Bone marrow (tissue), 2 donors: ENCODE results near the gene LRRTM3.

Source experiments
- DNase-seq, 2 donors: peaks; one replicate each; lab custom pipeline; 2025; lab: John Stamatoyannopoulos, UW

Gene LRRTM3

DNA sequence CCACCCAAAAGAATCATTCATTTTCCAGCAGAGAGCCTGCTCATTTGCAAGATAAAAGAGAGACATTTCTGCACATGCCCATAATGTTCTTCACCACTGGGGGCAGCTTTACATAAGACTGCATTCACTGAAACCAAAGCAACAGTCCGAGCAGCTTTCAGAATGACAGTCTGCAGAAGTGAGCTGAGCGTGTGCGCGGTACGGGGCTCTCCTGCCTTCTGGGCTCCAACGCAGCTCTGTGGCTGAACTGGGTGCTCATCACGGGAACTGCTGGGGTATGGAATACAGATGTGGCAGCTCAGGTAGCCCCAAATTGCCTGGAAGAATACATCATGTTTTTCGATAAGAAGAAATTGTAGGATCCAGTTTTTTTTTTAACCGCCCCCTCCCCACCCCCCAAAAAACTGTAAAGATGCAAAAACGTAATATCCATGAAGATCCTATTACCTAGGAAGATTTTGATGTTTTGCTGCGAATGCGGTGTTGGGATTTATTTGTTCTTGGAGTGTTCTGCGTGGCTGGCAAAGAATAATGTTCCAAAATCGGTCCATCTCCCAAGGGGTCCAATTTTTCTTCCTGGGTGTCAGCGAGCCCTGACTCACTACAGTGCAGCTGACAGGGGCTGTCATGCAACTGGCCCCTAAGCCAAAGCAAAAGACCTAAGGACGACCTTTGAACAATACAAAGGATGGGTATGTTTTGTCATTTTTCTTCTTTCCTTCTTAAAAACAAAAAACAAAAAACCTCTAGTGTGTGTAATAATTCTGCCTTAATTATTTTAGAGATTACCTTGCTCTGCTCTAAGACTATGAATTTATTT, at the start of gene LRRTM3:
LRRTM3 (plus strand) TSS at position 141 of the 820 bp plus-strand sequence.
- peak in 1 of 2 donors; percentile 30 for DNase-seq

- no peak for DNase-seq
These were observed 48.5 kb upstream of the LRRTM3 start for GRCh38 chr10:66877361-66877760.

DNA sequence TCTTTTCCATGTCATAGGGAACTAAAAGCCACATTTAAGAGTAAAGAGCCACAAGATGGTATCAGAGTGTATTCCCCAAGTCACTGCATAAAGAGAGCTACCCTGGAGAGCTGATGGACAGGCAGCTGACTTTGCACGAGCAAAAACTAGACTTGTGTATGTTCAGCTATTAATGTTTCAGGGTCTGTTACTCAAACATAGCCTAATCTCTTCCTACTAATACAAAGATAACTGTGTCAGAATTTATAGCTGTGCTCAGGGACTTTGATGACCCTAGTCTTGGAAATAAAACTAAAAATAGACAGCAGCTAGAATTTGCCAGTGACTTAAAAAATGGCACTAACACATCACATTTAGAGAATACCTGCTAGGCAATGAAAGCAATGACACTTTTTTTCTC, 45.5 kb upstream of the LRRTM3 start:
- DNase-seq: no peak

DNA sequence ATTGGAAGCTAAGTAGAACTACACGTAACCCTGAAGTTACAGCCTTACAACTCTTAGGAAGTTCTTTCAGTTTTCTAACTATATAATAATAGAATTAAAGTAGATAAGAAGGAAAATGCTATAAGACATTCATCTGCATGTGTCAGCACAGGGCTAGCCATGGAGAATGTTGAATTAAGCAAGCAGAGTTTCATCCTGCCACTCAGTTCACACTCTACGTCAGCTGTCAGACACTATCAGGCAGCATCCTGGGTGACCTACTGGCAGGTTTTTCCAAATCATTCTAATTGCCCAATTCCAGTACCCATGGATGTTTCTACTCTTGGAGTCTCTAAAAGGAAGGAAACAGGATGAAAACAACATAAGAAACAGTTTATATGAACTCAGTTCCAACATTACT, 45.0 kb upstream of the LRRTM3 start:
- DNase-seq: no peak

DNA sequence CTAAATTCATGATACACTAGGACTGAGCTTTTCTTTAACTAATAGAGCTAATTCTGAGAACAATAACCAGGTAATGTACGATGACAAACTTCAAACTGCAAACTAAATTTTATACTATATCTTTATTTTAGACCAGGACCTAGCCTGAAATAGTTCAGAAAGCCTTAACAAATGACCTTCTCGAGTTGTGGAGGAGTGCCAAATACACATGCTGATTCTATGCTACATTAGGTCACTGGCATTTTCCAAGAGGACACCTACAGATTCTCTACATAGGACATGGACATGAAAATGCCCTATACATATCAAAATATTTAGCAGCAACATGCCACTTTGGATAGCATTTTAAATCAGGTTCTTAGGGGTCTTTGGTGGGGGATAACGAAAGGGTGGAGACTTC, 44.0 kb upstream of the LRRTM3 start:
- no peak for DNase-seq

DNA sequence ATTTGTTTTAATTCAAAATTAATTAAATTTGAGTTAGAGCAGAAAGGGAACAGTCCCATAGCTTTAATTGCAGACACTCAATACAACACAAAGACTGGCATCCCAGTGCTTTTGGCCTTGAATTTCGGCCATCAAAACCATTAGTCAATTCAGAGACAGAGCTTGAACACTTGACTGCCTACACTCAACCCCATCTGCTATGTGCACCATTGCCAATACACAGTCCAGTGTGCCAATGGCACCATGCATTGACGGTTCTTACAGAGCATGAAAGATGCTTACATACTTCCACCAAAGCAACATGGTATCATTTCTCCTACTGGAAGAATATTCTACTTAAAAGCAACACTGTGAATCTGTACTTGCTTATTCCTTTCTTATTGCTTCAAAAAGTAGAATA, 43.6 kb upstream of the LRRTM3 start:
- no peak for DNase-seq

DNA sequence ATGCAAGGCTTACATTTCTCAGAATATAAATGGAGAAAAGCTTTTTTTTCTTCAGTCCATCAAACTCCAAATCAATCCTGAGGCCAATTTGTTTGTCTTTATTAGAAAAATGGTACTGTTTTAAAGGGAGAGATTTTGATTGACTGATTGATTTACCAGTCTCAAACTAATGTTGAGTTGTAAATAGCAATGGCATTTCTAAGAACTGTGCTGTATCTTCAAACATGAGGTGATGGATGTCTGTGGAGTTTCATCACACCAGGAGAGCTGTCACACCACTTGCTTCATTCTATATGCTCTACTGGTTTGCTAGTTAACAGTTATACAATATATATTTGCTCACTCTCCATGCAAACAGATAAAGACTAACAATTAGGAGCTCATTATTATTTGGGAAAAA, 39.0 kb upstream of the LRRTM3 start:
- no peak for DNase-seq

DNA sequence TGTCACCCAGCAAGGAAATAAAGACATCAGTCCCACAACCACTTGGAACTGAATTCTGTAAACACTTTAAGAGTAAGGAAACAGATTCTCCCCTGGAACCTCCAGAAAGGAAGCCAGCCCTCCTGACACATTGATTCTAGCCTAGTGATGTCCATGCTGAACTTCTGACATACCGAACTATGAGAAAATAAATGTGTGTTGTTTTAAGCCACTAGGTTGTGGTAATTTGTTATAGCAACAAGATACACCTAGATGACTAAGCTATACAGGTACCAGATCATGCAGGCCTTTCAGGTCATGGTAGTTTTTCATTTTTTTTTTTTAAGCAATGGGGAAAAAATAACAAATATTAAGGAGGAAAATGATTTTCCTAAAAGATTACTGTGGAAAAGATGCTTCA, 37.6 kb upstream of the LRRTM3 start:
- DNase-seq: no peak

- no peak for DNase-seq
These were observed 33.0 kb upstream of the LRRTM3 start for GRCh38 chr10:66892871-66893270.

- no peak for DNase-seq
These were observed 15.2 kb upstream of the LRRTM3 start for GRCh38 chr10:66910671-66911070.

DNA sequence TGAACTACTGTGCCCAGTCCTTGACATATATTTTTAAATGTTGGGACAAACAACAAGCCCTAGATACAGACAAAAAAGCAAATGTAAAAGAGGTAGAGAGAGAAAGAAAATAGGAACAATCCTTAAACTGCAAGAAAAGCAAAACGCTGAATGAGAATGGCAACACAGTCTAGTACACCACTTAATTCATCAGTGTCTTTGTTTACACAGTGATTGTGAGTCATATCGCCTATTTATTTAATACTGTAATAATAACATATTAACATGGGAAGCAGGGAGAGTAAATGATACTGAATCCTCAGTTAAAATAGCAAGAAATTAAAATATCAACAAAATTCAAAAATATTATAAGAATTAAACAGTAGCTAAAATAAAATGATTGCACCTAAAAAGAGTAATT, 9.8 kb upstream of the LRRTM3 start:
- DNase-seq: no peak

GRCh38 chr10:66917104-66917503, 8.7 kb upstream of the LRRTM3 start:
- DNase-seq: no peak

DNA sequence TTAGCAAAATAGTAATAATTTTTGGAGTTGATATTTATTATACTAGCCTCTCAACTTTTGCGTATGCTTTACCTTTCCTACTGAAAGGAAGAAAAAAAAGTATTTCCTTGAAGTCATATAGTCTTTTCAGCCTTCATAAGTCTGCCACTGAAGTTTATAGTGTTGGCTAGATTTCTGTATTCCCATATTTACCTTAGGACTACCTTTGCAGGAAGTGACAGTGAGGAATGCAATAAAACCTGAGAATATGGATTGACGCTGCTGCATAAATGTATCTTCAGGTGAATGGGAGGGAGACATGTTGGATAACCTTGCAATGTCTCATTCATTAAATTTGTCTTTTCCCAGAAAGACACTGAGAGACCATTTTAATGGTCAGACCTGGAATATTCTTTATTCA, 6.6 kb upstream of the LRRTM3 start:
- no peak for DNase-seq

DNA sequence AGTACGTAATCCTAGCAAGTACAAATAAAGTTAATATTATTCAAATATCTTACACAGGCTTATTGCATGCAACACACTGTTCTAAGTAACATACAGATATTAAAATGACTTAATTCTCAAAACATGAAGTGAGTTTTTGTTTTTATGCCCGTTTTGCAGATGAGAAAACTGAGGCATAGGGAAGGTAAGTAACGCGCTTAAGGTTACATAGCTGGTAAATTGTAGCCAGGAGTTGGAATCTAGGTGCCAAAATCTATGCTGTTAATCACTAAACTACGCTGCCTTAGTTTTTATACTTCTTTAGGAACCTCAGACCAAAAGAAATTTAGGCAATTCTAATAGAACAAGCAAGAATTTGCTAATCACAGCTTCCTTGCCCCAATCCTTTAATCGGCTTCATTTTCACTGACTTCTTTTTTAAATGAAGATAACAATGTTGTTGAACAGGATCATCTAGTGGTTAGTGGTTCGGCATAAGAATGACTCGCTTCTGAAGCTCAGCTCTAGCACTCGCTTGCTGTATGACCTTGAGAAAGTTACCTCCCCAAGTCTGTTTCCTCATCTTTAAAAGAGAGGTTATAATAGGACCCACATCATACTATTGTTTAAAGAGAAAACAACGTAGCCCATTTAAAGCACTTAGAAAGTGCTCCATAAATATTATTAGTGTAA, 1.0 kb upstream of the LRRTM3 start:
- DNase-seq: no peak

- no peak for DNase-seq
These were observed 463 bp upstream of the LRRTM3 start for GRCh38 chr10:66925373-66925772.

DNA sequence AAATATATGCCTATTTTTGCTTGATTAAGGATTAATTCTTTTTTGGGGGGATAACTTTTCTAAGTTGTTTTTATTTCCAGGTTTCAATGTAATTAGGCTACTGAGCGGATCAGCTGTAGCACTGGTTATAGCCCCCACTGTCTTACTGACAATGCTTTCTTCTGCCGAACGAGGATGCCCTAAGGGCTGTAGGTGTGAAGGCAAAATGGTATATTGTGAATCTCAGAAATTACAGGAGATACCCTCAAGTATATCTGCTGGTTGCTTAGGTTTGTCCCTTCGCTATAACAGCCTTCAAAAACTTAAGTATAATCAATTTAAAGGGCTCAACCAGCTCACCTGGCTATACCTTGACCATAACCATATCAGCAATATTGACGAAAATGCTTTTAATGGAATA, 1.0 kb downstream of the LRRTM3 start:
- DNase-seq: no peak

DNA sequence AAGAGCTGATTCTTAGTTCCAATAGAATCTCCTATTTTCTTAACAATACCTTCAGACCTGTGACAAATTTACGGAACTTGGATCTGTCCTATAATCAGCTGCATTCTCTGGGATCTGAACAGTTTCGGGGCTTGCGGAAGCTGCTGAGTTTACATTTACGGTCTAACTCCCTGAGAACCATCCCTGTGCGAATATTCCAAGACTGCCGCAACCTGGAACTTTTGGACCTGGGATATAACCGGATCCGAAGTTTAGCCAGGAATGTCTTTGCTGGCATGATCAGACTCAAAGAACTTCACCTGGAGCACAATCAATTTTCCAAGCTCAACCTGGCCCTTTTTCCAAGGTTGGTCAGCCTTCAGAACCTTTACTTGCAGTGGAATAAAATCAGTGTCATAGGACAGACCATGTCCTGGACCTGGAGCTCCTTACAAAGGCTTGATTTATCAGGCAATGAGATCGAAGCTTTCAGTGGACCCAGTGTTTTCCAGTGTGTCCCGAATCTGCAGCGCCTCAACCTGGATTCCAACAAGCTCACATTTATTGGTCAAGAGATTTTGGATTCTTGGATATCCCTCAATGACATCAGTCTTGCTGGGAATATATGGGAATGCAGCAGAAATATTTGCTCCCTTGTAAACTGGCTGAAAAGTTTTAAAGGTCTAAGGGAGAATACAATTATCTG, 1.6 kb downstream of the LRRTM3 start:
- DNase-seq: no peak

DNA sequence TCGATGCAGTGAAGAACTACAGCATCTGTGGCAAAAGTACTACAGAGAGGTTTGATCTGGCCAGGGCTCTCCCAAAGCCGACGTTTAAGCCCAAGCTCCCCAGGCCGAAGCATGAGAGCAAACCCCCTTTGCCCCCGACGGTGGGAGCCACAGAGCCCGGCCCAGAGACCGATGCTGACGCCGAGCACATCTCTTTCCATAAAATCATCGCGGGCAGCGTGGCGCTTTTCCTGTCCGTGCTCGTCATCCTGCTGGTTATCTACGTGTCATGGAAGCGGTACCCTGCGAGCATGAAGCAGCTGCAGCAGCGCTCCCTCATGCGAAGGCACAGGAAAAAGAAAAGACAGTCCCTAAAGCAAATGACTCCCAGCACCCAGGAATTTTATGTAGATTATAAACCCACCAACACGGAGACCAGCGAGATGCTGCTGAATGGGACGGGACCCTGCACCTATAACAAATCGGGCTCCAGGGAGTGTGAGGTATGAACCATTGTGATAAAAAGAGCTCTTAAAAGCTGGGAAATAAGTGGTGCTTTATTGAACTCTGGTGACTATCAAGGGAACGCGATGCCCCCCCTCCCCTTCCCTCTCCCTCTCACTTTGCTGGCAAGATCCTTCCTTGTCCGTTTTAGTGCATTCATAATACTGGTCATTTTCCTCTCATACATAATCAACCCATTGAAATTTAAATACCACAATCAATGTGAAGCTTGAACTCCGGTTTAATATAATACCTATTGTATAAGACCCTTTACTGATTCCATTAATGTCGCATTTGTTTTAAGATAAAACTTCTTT, 2.3 kb downstream of the LRRTM3 start:
- no peak for DNase-seq

GRCh38 chr10:66928776-66929175, 2.9 kb downstream of the LRRTM3 start:
- no peak for DNase-seq

GRCh38 chr10:66929375-66929774, 3.5 kb downstream of the LRRTM3 start:
- no peak for DNase-seq

DNA sequence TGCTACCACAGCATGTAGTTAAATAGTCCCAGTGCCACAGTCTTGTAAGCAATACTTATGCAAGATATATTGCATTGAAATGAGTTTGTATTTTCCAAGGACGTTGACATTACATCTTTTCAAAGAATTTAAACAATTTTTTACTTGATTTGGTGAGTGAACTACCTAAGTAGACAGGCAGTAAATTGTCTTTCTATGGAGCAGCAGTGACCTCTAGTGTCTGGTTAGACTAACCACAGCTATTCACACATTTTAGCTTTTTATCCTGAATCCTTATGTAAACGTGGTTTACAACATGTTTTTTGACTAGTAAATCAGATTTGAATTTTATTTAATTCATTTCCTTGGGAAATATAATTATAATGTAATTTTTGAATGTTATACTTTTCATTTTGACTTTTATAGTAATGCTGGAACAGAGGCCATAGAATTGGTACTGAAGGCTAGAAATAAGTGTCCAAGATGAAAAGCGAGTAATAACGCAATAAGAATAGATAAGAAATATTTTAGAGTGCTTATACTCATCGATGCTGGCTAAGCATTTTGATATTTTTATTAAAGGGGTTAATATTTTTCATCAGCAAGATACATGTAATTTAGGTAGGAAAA, 5.6 kb downstream of the LRRTM3 start:
- peak in 1 of 2 donors; percentile 8 for DNase-seq

DNA sequence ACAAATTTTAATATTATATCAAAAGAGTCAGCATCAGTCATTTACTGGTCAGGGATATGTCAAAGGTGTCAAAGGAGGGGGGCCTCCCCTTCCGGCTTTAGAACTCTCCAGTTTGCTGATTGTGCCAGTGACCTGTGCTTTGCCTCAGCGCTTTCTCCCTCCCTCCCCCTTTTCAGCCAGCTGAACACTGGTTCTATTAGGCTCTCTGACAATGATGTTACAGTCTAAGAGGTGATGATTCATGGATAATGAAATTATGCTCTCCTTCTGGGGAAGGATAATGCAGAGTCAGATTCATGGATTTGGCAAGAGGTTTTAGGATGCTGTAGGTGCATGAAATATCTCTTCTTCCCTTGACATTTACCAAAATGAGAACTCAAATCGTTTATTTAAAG, 6.1 kb downstream of the LRRTM3 start:
- DNase-seq: no peak
